HepG2 (cell line): ENCODE results near the gene CUTC. TPM values are rescaled to one million over a fixed set of nuclear protein-coding genes. Genes with fewer than 3 reads are reported as not detected.

ENCODE experiments used
- ATF2 ChIP-seq: sonication (generic); formaldehyde crosslinking; IDR thresholded peaks from 2 replicates; pipeline ENCODE4 v1.4.0; 2020; ENCODE audit warnings: missing genetic modification reagents
- CAMTA2 ChIP-seq: sonication (generic); formaldehyde crosslinking; IDR thresholded peaks from 2 replicates; pipeline ENCODE4 v1.4.0; 2020; ENCODE audit warnings: mild to moderate bottlenecking, missing genetic modification reagents, borderline replicate concordance
- FIP1L1 ChIP-seq: fragments of 200-400 bp; formaldehyde crosslinking; IDR thresholded peaks from 2 replicates; pipeline ENCODE4 v1.6.1; 2018; ENCODE audit warnings: low read depth, mild to moderate bottlenecking, low read length, moderate library complexity, borderline replicate concordance; ENCODE audit not compliant: insufficient read depth
- GFI1 ChIP-seq: sonication (generic); formaldehyde crosslinking; IDR thresholded peaks from 2 replicates; pipeline ENCODE4 v1.5.0; 2020; ENCODE audit warnings: missing genetic modification reagents, mild to moderate bottlenecking, borderline replicate concordance
- MTA3 ChIP-seq: sonication (generic); formaldehyde crosslinking; IDR thresholded peaks from 2 replicates; pipeline ENCODE4 v1.4.0; 2020; ENCODE audit warnings: missing genetic modification reagents
- NPAS2 ChIP-seq: sonication (generic); formaldehyde crosslinking; IDR thresholded peaks from 2 replicates; pipeline ENCODE4 v1.8.0; 2022; ENCODE audit warnings: mild to moderate bottlenecking, missing genetic modification reagents, borderline replicate concordance
- NR3C1 ChIP-seq: sonication (generic); formaldehyde crosslinking; IDR thresholded peaks from 2 replicates; pipeline ENCODE4 v1.4.0; 2020; ENCODE audit warnings: missing genetic modification reagents
- NRL ChIP-seq: sonication (generic); formaldehyde crosslinking; IDR thresholded peaks from 2 replicates; pipeline ENCODE4 v1.5.0; 2020; ENCODE audit warnings: missing genetic modification reagents, mild to moderate bottlenecking, moderate library complexity, borderline replicate concordance
- PATZ1 ChIP-seq: sonication (generic); formaldehyde crosslinking; IDR thresholded peaks from 2 replicates; pipeline ENCODE4 v1.4.0; 2020; ENCODE audit warnings: missing genetic modification reagents
- RBM22 ChIP-seq: fragments of 200-400 bp; formaldehyde crosslinking; optimal IDR thresholded peaks from 2 replicates; pipeline ENCODE3; 2017; ENCODE audit warnings: mild to moderate bottlenecking, low read length, moderate library complexity
- SPEN ChIP-seq: sonication (generic); formaldehyde crosslinking; IDR thresholded peaks from 2 replicates; pipeline ENCODE4 v1.5.1; 2020; ENCODE audit warnings: low read depth, mild to moderate bottlenecking, missing genetic modification reagents
- TRIM22 ChIP-seq: fragments of 450-650 bp; IDR thresholded peaks from 2 replicates; pipeline ENCODE4 v1.6.1; 2017
- ZFP1 ChIP-seq: IDR thresholded peaks from 2 replicates; pipeline ENCODE4 v1.6.1; 2016
- ZIK1 ChIP-seq: sonication (generic); formaldehyde crosslinking; IDR thresholded peaks from 2 replicates; pipeline ENCODE4 v1.5.0; 2020; ENCODE audit warnings: mild to moderate bottlenecking, low read depth, missing genetic modification reagents, borderline replicate concordance
- ZNF44 ChIP-seq: sonication (generic); formaldehyde crosslinking; IDR thresholded peaks from 2 replicates; pipeline ENCODE4 v1.5.1; 2020; ENCODE audit warnings: mild to moderate bottlenecking, missing genetic modification reagents
- ZNF563 ChIP-seq: sonication (generic); formaldehyde crosslinking; IDR thresholded peaks from 2 replicates; pipeline ENCODE4 v1.8.0; 2022; ENCODE audit warnings: mild to moderate bottlenecking, moderate library complexity, missing genetic modification reagents
- ZNF709 ChIP-seq: sonication (generic); formaldehyde crosslinking; IDR thresholded peaks from 2 replicates; pipeline ENCODE4 v1.5.0; 2020; ENCODE audit warnings: mild to moderate bottlenecking, missing genetic modification reagents
- polyA plus RNA-seq, 8 experiments: library from polyadenylated mRNA; depleted of rRNA in 3 of 8; stranded (reverse) in 7 of 8; unstranded in 1 of 8; fragments of >200 nt; fragmentation: Illumina TruSeq in 4 of 8; extraction: Trizol in 4 of 8; gene quantifications; 2 replicates each; pipeline versions ENCODE4 v1.2.1 to v1.2.3, GENCODE V29; 2011 to 2016; ENCODE audit warnings: low read depth in 4 of 8, missing spikeins in 1 of 8, mixed read lengths in 1 of 8; ENCODE audit not compliant: insufficient read depth in 1 of 8
- total RNA-seq, 5 experiments: library from RNA; depleted of rRNA; stranded (reverse); fragments of >200 nt; fragmentation: Illumina TruSeq; extraction: Trizol; gene quantifications; 2 replicates each; pipeline ENCODE4 v1.2.3, GENCODE V29; 2016; ENCODE audit warnings: low read depth in 1 of 5
- TF ChIP-seq, protein P1 (sequence below): IDR thresholded peaks from 2 replicates; pipeline ENCODE4 v1.6.1; 2016; ENCODE audit warnings: mild to moderate bottlenecking
- TF ChIP-seq, protein P2 (sequence below): sonication (generic); formaldehyde crosslinking; IDR thresholded peaks from 2 replicates; pipeline ENCODE4 v1.4.0; 2020; ENCODE audit warnings: missing genetic modification reagents
- TF ChIP-seq, protein P3 (sequence below): sonication (generic); formaldehyde crosslinking; IDR thresholded peaks from 2 replicates; pipeline ENCODE4 v1.4.0; 2020; ENCODE audit warnings: mild to moderate bottlenecking, missing genetic modification reagents

CUTC gene
- total and polyA plus RNA-seq, 2 of the 13 experiments (the other 11 are each of a cell fraction or from before 2014, with no cell fraction given), result 22.3 to 25.8 TPM

DNA sequence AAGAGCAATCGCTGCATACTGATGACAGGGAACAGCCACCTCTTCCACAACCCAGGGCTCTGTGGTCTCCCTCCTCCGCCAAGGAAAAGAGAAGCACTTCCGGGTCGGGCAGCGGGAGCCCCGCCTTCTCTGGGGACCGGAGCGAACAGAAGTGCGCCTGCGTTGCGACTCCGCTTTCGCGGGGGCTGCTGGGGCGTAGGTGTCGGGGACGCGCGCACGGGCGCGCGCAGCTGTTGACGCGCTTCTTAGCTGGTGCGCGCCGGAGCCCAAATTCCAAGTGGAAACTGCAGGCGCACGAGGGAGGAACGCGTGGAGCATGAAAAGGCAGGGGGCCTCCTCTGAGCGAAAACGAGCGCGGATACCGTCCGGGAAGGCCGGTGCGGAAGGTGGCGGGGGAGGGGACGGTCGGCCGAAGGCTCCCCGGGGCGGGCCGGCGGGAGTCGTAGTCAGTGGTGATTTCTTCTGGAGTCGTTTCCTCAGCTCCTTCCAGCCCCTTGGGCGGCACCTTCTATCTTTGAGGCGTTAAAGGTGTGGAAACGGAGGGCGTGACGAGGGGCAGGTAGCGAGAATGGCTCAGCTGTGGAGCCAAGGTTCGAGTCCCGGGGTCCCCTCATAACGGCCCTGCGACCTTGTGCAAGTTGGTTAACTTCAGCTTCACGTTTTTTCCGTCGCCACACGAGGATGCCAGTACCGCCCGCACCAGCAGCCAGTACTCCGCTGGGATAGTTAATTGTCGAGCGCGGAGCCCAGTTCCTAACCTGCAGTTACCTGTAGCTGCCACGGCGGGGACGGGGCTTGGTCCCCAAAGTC is at the start of gene CUTC, which contains the start of gene COX15 (continued):
- TF ChIP-seq NR3C1 (CRISPR knock-in tag) (no peak), SPEN (peak; percentile 80; the same call in 1 of the 2 replicates), NPAS2 (CRISPR knock-in tag) (0 out of 2 replicates have a peak, but pooled peaks have one; percentile 45), CAMTA2 (CRISPR knock-in tag) (no peak), ZFP1 (CRISPR knock-in tag) (no peak), ZNF44 (no peak), RBM22 (no peak), GFI1 (CRISPR knock-in tag) (no peak; the same call in 1 of the 2 replicates), MTA3 (CRISPR knock-in tag) (no peak), FIP1L1 (0 out of 2 replicates have a peak, but pooled peaks have one; percentile 92), ATF2 (CRISPR knock-in tag) (peak; percentile 76), ZIK1 (CRISPR knock-in tag) (no peak), ZNF709 (CRISPR knock-in tag) (peak; percentile 94), PATZ1 (peak; percentile 35; the same call in 1 of the 2 replicates), ZNF563 (peak; percentile 90), NRL (CRISPR knock-in tag) (peak; percentile 86), TRIM22 (no peak)
- TF ChIP-seq, protein P1, sequence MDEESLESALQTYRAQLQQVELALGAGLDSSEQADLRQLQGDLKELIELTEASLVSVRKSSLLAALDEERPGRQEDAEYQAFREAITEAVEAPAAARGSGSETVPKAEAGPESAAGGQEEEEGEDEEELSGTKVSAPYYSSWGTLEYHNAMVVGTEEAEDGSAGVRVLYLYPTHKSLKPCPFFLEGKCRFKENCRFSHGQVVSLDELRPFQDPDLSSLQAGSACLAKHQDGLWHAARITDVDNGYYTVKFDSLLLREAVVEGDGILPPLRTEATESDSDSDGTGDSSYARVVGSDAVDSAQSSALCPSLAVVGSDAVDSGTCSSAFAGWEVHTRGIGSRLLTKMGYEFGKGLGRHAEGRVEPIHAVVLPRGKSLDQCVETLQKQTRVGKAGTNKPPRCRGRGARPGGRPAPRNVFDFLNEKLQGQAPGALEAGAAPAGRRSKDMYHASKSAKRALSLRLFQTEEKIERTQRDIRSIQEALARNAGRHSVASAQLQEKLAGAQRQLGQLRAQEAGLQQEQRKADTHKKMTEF, result peak; percentile 78
- TF ChIP-seq, protein P2, sequence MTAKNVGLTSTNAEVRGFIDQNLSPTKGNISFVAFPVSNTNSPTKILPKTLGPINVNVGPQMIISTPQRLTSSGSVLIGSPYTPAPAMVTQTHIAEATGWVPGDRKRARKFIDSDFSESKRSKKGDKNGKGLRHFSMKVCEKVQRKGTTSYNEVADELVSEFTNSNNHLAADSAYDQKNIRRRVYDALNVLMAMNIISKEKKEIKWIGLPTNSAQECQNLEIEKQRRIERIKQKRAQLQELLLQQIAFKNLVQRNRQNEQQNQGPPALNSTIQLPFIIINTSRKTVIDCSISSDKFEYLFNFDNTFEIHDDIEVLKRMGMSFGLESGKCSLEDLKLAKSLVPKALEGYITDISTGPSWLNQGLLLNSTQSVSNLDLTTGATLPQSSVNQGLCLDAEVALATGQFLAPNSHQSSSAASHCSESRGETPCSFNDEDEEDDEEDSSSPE (CRISPR knock-in tag), result peak; percentile 46; the same call in 1 of the 2 replicates
- TF ChIP-seq, protein P3, sequence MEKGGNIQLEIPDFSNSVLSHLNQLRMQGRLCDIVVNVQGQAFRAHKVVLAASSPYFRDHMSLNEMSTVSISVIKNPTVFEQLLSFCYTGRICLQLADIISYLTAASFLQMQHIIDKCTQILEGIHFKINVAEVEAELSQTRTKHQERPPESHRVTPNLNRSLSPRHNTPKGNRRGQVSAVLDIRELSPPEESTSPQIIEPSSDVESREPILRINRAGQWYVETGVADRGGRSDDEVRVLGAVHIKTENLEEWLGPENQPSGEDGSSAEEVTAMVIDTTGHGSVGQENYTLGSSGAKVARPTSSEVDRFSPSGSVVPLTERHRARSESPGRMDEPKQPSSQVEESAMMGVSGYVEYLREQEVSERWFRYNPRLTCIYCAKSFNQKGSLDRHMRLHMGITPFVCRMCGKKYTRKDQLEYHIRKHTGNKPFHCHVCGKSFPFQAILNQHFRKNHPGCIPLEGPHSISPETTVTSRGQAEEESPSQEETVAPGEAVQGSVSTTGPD (CRISPR knock-in tag), result no peak
